ENCODE measurements around the gene MRPS18A.

GRCh38 chr6:43687079-43687436 lies 533 bp downstream of the MRPS18A start:
- TF ChIP-seq, protein P1, sequence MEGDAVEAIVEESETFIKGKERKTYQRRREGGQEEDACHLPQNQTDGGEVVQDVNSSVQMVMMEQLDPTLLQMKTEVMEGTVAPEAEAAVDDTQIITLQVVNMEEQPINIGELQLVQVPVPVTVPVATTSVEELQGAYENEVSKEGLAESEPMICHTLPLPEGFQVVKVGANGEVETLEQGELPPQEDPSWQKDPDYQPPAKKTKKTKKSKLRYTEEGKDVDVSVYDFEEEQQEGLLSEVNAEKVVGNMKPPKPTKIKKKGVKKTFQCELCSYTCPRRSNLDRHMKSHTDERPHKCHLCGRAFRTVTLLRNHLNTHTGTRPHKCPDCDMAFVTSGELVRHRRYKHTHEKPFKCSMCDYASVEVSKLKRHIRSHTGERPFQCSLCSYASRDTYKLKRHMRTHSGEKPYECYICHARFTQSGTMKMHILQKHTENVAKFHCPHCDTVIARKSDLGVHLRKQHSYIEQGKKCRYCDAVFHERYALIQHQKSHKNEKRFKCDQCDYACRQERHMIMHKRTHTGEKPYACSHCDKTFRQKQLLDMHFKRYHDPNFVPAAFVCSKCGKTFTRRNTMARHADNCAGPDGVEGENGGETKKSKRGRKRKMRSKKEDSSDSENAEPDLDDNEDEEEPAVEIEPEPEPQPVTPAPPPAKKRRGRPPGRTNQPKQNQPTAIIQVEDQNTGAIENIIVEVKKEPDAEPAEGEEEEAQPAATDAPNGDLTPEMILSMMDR (IDR thresholded peaks at IDR 0.05), result no peak
- TF ChIP-seq POLR2A (IDR thresholded peaks at IDR 0.05), result no peak

Data from esophagus squamous epithelium (tissue), 4 donors.